GM12875 (cell line): Measurements from ENCODE around the gene SERINC1.

Experiments used
- H3K4me3 ChIP-seq: one replicate; pipeline ENCODE4 v1.5.1; 2011; ENCODE audit warnings: low read depth, low read length, control low read depth
- CTCF ChIP-seq: IDR thresholded peaks from 2 replicates; pipeline ENCODE4 v1.5.1; 2011; ENCODE audit warnings: low read depth, mild to moderate bottlenecking, control low read depth, inconsistent platforms, low read length, moderate library complexity, borderline replicate concordance; ENCODE audit not compliant: insufficient read depth

The SERINC1 gene

GRCh38 chr6:122431780-122432179 is 39.8 kb downstream of the SERINC1 start:
- no peak overlapping the region for H3K4me3 ChIP-seq
- no peak for TF ChIP-seq CTCF

GRCh38 chr6:122429323-122429722 is 42.3 kb downstream of the SERINC1 start:
- TF ChIP-seq CTCF, result no peak
- H3K4me3 ChIP-seq, result no peak overlapping the region

GRCh38 chr6:122428781-122429180 is 42.8 kb downstream of the SERINC1 start:
- TF ChIP-seq CTCF, result no peak

GRCh38 chr6:122426597-122426996 is 45.0 kb downstream of the SERINC1 start:
- no peak overlapping the region for H3K4me3 ChIP-seq
- no peak for TF ChIP-seq CTCF

More at GRCh38 chr6:122428781-122429180, 42.8 kb downstream of the SERINC1 start:
- no peak overlapping the region for H3K4me3 ChIP-seq

- H3K4me3 ChIP-seq, result no peak overlapping the region
- no peak for TF ChIP-seq CTCF
Observed at GRCh38 chr6:122423734-122424133, 47.9 kb downstream of the SERINC1 start.

- H3K4me3 ChIP-seq, result no peak overlapping the region
- TF ChIP-seq CTCF, result no peak
Observed at GRCh38 chr6:122422614-122423267, 48.9 kb downstream of the SERINC1 start.

GRCh38 chr6:122422003-122422402 is 49.6 kb downstream of the SERINC1 start:
- no peak for TF ChIP-seq CTCF
- no peak overlapping the region for H3K4me3 ChIP-seq
